WERI-Rb-1 (cell line): Measurements from ENCODE around the gene FAM53A.
"Not testable (repeated sequence)": the region's sequence is repeated elsewhere in the genome, so short reads cannot be mapped to it uniquely, and the experiment has no call there.

ENCODE experiments used
- DNase-seq: peaks from one replicate; pipeline ENCODE4 v3.0.0-alpha.2; 2020
- H3K27ac ChIP-seq: fragments of 250-450 bp; sonication (Bioruptor Pico); 2 replicates; pipeline ENCODE4 v1.5.1; 2020; ENCODE audit warnings: mild to moderate bottlenecking, moderate library complexity
- H3K27me3 ChIP-seq: fragments of 250-450 bp; sonication (Bioruptor Pico); 2 replicates; pipeline ENCODE4 v1.5.1; 2021; ENCODE audit warnings: mild to moderate bottlenecking, low read depth, moderate library complexity; ENCODE audit not compliant: insufficient read depth, severe bottlenecking
- H3K36me3 ChIP-seq: fragments of 250-450 bp; sonication (Bioruptor Pico); 2 replicates; pipeline ENCODE4 v1.5.1; 2020; ENCODE audit warnings: mild to moderate bottlenecking, moderate library complexity
- H3K4me3 ChIP-seq: 2 replicates; pipeline ENCODE4 v1.5.1; 2011; ENCODE audit warnings: low read depth, mild to moderate bottlenecking, control low read depth, low read length
- H3K9me3 ChIP-seq: fragments of 250-450 bp; sonication (Bioruptor Pico); 2 replicates; pipeline ENCODE4 v1.5.1; 2021; ENCODE audit warnings: mild to moderate bottlenecking, moderate library complexity; ENCODE audit not compliant: severe bottlenecking
- TF ChIP-seq, protein P1 (sequence below): IDR thresholded peaks from 2 replicates; pipeline ENCODE4 v1.5.1; 2011; ENCODE audit warnings: low read depth, mild to moderate bottlenecking, control low read depth, inconsistent platforms, low read length

Gene FAM53A

GRCh38 chr4:1643971-1644735 lies 40.0 kb downstream of the FAM53A start:
- Histone ChIP-seq H3K27ac (no peak overlapping the region), H3K9me3 (no peaks in the 10 kb centered on the region), H3K27me3 (no peaks in the 10 kb centered on the region), H3K4me3 (no peak overlapping the region), H3K36me3 (no peaks in the 10 kb centered on the region)
- TF ChIP-seq, protein P1, sequence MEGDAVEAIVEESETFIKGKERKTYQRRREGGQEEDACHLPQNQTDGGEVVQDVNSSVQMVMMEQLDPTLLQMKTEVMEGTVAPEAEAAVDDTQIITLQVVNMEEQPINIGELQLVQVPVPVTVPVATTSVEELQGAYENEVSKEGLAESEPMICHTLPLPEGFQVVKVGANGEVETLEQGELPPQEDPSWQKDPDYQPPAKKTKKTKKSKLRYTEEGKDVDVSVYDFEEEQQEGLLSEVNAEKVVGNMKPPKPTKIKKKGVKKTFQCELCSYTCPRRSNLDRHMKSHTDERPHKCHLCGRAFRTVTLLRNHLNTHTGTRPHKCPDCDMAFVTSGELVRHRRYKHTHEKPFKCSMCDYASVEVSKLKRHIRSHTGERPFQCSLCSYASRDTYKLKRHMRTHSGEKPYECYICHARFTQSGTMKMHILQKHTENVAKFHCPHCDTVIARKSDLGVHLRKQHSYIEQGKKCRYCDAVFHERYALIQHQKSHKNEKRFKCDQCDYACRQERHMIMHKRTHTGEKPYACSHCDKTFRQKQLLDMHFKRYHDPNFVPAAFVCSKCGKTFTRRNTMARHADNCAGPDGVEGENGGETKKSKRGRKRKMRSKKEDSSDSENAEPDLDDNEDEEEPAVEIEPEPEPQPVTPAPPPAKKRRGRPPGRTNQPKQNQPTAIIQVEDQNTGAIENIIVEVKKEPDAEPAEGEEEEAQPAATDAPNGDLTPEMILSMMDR: no peak
- DNase-seq: no peak

GRCh38 chr4:1642196-1642951 lies 41.7 kb downstream of the FAM53A start:
- Histone ChIP-seq H3K36me3 (no peaks in the 10 kb centered on the region), H3K4me3 (no peak overlapping the region), H3K27ac (no peak overlapping the region), H3K9me3 (no peaks in the 10 kb centered on the region), H3K27me3 (no peaks in the 10 kb centered on the region)
- no peak for DNase-seq
- TF ChIP-seq, protein P1: no peak

GRCh38 chr4:1641671-1642070 lies 42.4 kb downstream of the FAM53A start:
- Histone ChIP-seq H3K27ac (no peak overlapping the region), H3K27me3 (no peaks in the 10 kb centered on the region), H3K36me3 (no peaks in the 10 kb centered on the region), H3K4me3 (no peak overlapping the region), H3K9me3 (no peaks in the 10 kb centered on the region)
- TF ChIP-seq, protein P1: no peak
- DNase-seq: no peak

DNA sequence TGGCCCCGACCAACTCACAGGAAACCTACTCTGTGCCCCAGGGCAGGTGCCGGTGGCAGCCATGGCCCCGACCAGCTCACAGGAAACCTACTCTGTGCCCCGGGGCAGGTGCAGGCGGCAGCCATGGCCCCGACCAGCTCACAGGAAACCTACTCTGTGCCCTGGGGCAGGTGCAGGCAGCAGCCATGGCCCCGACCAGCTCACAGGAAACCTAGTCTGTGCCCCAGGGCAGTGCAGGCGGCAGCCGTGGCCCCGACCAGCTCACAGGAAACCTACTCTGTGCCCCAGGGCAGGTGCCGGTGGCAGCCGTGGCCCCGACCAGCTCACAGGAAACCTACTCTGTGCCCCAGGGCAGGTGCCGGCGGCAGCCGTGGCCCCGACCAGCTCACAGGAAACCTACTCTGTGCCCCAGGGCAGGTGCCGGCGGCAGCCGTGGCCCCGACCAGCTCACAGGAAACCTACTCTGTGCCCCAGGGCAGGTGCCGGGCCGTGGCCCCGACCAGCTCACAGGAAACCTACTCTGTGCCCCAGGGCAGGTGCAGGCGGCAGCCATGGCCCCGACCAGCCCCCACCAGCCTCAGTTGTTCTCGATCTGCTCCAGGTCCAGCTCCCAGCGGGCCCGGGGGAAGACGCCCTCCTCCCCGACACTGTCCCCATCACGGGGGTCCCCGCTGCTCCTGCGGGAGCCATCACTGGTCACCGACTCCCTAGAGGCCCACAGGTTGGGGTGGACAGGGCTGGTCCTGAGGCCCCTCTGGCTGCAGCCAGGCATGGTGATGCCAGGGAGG lies 43.2 kb downstream of the FAM53A start:
- not testable (repeated sequence) for H3K4me3 ChIP-seq, DNase-seq, H3K9me3 ChIP-seq, H3K36me3 ChIP-seq, H3K27me3 ChIP-seq, H3K27ac ChIP-seq

- no peak overlapping the region for H3K4me3 ChIP-seq
- TF ChIP-seq, protein P1: no peak
- DNase-seq: no peak
Observed at GRCh38 chr4:1640190-1640589, 43.9 kb downstream of the FAM53A start.

More at GRCh38 chr4:1640190-1640589, 43.9 kb downstream of the FAM53A start:
- no peaks in the 10 kb centered on the region for H3K36me3 ChIP-seq
- H3K27me3 ChIP-seq: no peaks in the 10 kb centered on the region
- H3K9me3 ChIP-seq: no peaks in the 10 kb centered on the region
- H3K27ac ChIP-seq: no peak overlapping the region
